ENCODE results near the gene STK24. TPM values are rescaled to one million over a fixed set of nuclear protein-coding genes. Genes with fewer than 3 reads are reported as not detected.

STK24 gene
- total and polyA plus RNA-seq, 2 donors (not counting 1 experiment from before 2014, with no cell fraction given), result 53.2 to 73.1 TPM

DNA sequence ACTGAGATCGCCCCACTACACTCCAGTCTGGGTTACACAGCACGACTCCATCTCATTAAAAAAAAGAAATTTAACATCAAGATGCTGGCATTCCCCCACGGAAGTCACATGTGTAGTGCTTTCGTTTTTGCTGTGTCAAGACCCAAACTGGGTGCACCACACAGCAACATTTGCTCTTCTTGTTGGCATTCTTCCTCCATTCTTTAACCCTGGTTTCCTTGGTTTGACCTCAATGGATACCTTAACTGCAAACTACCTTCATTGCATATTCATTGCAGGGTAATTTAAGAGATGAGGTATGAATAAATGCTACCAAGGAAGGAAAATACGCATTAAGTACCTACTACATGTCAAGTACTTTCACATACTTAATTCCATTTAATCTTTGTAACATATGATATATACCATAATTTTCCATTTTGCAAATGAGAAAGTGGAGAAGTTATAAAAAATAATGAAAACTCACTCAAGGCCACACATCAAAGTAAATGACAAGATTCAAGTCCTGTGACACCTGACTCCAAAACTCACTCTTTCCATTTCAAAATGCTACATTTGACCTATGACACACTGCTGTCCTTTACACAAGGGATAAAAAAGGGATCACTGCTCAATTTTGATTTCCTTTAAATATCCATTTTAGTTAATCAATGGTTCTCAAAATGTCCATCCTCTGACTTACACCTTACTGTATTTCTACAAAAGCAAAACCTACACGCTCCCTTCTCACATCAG lies 59.2 kb downstream of the STK24 start:
- Histone ChIP-seq H3K4me3 (replicated peaks in 1 of 4; ENCODE audit: control extremely low read depth in 1 of 4, insufficient read depth in 1 of 4, low read depth in 3 of 4, low read length in 4 of 4) (no peak overlapping the region), H2AFZ (ENCODE audit: low read length) (no peak overlapping the region), H3K9ac (ENCODE audit: insufficient read depth, low read length) (no peak overlapping the region), H3K4me1 (ENCODE audit: control insufficient read depth, extremely low read depth, insufficient read depth, low read length) (peaks cover 5% of the 10 kb centered on the region), H3K27me3 (ENCODE audit: control insufficient read depth, insufficient read depth, low read length) (no peaks in the 10 kb centered on the region), H3K79me2 (ENCODE audit: control insufficient read depth, insufficient read depth, low read length) (peaks cover 70% of the 10 kb centered on the region), H3K36me3 (ENCODE audit: control insufficient read depth, insufficient read depth, low read length) (peaks cover 3% of the 10 kb centered on the region), H3K27ac (ENCODE audit: insufficient read depth, low read length) (no peak overlapping the region), H3K4me2 (ENCODE audit: extremely low read depth, insufficient read depth, low read length) (no peak overlapping the region), H3K9me3 (ENCODE audit: control insufficient read depth, insufficient read depth, low read depth, low read length) (no peaks in the 10 kb centered on the region), H4K20me1 (ENCODE audit: control insufficient read depth, extremely low read depth, insufficient read depth, low read length) (peaks cover 2% of the 10 kb centered on the region)
- no peak for DNase-seq (ENCODE audit: low read depth in 2 of 2)
- no peak for TF ChIP-seq CTCF (conservative IDR thresholded peaks at IDR 0.05 in 1 of 2, IDR thresholded peaks at IDR 0.05 in 1 of 2; ENCODE audit: low read depth in 1 of 2, low read length in 2 of 2)
- TF ChIP-seq EZH2 (IDR thresholded peaks at IDR 0.05; ENCODE audit: low read length, missing control alignments), result no peak

- Histone ChIP-seq H3K36me3 (ENCODE audit: control insufficient read depth, insufficient read depth, low read length) (peaks cover 3% of the 10 kb centered on the region), H3K27ac (ENCODE audit: insufficient read depth, low read length) (no peak overlapping the region), H3K27me3 (ENCODE audit: control insufficient read depth, insufficient read depth, low read length) (no peaks in the 10 kb centered on the region), H3K9ac (ENCODE audit: insufficient read depth, low read length) (no peak overlapping the region), H3K4me2 (ENCODE audit: extremely low read depth, insufficient read depth, low read length) (no peak overlapping the region), H3K4me3 (replicated peaks in 1 of 4; ENCODE audit: control extremely low read depth in 1 of 4, insufficient read depth in 1 of 4, low read depth in 3 of 4, low read length in 4 of 4) (no peak overlapping the region), H3K4me1 (ENCODE audit: control insufficient read depth, extremely low read depth, insufficient read depth, low read length) (no peaks in the 10 kb centered on the region), H2AFZ (ENCODE audit: low read length) (no peak overlapping the region), H4K20me1 (ENCODE audit: control insufficient read depth, extremely low read depth, insufficient read depth, low read length) (peaks cover 2% of the 10 kb centered on the region), H3K79me2 (ENCODE audit: control insufficient read depth, insufficient read depth, low read length) (peaks cover 69% of the 10 kb centered on the region), H3K9me3 (ENCODE audit: control insufficient read depth, insufficient read depth, low read depth, low read length) (no peaks in the 10 kb centered on the region)
- peak in 1 of 2 donors; percentile 58 for DNase-seq (ENCODE audit: low read depth in 2 of 2)
- no peak for TF ChIP-seq EZH2 (IDR thresholded peaks at IDR 0.05; ENCODE audit: low read length, missing control alignments)
Measured at GRCh38 chr13:98515818-98516465, 61.0 kb downstream of the STK24 start.

GRCh38 chr13:98514288-98514687 lies 62.6 kb downstream of the STK24 start:
- no peaks in the 10 kb centered on the region for H4K20me1 ChIP-seq (ENCODE audit: control insufficient read depth, extremely low read depth, insufficient read depth, low read length)
- no peaks in the 10 kb centered on the region for H3K9me3 ChIP-seq (ENCODE audit: control insufficient read depth, insufficient read depth, low read depth, low read length)
- DNase-seq (ENCODE audit: low read depth in 2 of 2), result no peak

More at GRCh38 chr13:98514288-98514687, 62.6 kb downstream of the STK24 start:
- no peak overlapping the region for H3K4me2 ChIP-seq (ENCODE audit: extremely low read depth, insufficient read depth, low read length)
- peaks cover 3% of the 10 kb centered on the region for H3K36me3 ChIP-seq (ENCODE audit: control insufficient read depth, insufficient read depth, low read length)
- peaks cover 67% of the 10 kb centered on the region for H3K79me2 ChIP-seq (ENCODE audit: control insufficient read depth, insufficient read depth, low read length)
- TF ChIP-seq EZH2 (IDR thresholded peaks at IDR 0.05; ENCODE audit: low read length, missing control alignments), result no peak
- TF ChIP-seq CTCF (conservative IDR thresholded peaks at IDR 0.05 in 1 of 2, IDR thresholded peaks at IDR 0.05 in 1 of 2; ENCODE audit: low read depth in 1 of 2, low read length in 2 of 2), result no peak
- no peak overlapping the region for H3K27ac ChIP-seq (ENCODE audit: insufficient read depth, low read length)
- no peaks in the 10 kb centered on the region for H3K27me3 ChIP-seq (ENCODE audit: control insufficient read depth, insufficient read depth, low read length)
- no peak overlapping the region for H3K4me3 ChIP-seq (replicated peaks in 1 of 4; ENCODE audit: control extremely low read depth in 1 of 4, insufficient read depth in 1 of 4, low read depth in 3 of 4, low read length in 4 of 4)
- H3K9ac ChIP-seq (ENCODE audit: insufficient read depth, low read length), result no peak overlapping the region
- H2AFZ ChIP-seq (ENCODE audit: low read length), result no peak overlapping the region
- H3K4me1 ChIP-seq (ENCODE audit: control insufficient read depth, extremely low read depth, insufficient read depth, low read length), result peaks cover 10% of the 10 kb centered on the region
